Motor neuron (in vitro differentiated cells): Measurements from ENCODE around the gene GAB4. TPM values are rescaled to one million over a fixed set of nuclear protein-coding genes. Genes with fewer than 3 reads are reported as not detected.

ENCODE experiments used
- ATAC-seq, 8 experiments: fragments of 200-7000 bp; cut with Tn5 transposase; replicated peaks in 6 of 8; 2 replicates each; pipeline ENCODE4 v1.8.0; 2021; ENCODE audit warnings: mild to moderate bottlenecking in 8 of 8, moderate library complexity in 8 of 8
- H3K27ac ChIP-seq, 2 donors: fragments of 250-450 bp; sonication (Bioruptor Pico); 2 replicates each; pipeline ENCODE4 v1.9.0; 2021; ENCODE audit warnings: antibody characterized with exemption in 2 of 2, mild to moderate bottlenecking in 2 of 2, moderate library complexity in 1 of 2
- H3K4me1 ChIP-seq, 2 donors: fragments of 250-450 bp; sonication (Bioruptor Pico); replicated peaks in 1 of 2; 2 replicates each; pipeline ENCODE4 v1.6.1; 2021; ENCODE audit warnings: antibody characterized with exemption in 2 of 2, mild to moderate bottlenecking in 2 of 2, moderate library complexity in 1 of 2
- H3K4me3 ChIP-seq, 5 donors: fragments of 250-450 bp; sonication (Bioruptor Pico); 2 replicates each; pipeline ENCODE4 v1.9.0; 2021; ENCODE audit warnings: antibody characterized with exemption in 5 of 5, mild to moderate bottlenecking in 5 of 5, moderate library complexity in 4 of 5
- WGBS, 10 experiments: fragments of 450-650 bp; shearing (Covaris generic); methylation state at CpG; one replicate each; pipeline ENCODE4 v1.0.0; 2022; 5-methylcytosine and 5-hydroxymethylcytosine counted together
- in situ Hi-C, 9 experiments: fragments of 400-800 bp; cut with MboI; loops; one replicate each; pipeline ENCODE4 v1.15.0; 2021; ENCODE audit warnings: low sequenced_read_pairs in 9 of 9, low pct_unique_long_range_greater_than_20kb in 2 of 9; ENCODE audit not compliant: unreplicated experiment in 9 of 9
- total RNA-seq, 8 experiments: library from RNA; unstranded; fragments of 300-600 nt; gene quantifications; 2 replicates each; pipeline versions ENCODE4 v1.2.3 to v1.2.4, GENCODE V29; 2022

The GAB4 gene
- total RNA-seq, 8 experiments from 2014 or later: 0.04 to 0.47 (median 0.25) TPM; not detected in 3

DNA sequence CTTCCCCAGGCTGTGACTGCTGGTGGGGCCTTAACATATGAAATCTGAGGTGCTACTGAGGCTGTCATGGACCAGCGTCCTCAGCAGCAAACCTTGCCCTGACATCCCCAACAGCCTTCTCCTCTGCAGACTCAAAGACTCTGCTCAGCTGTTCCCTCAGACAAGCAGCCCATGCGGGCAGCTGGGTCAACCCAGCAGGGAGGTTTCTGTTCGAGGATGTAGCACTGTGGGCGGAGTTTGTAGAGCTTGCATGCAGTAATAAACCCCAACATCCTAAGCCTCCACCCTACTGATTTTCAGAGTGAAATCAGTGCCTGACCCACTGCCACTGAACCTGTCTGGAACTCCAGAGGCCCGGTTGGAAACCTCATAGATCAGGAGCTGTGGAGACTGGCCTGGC, 94.0 kb downstream of the GAB4 start:
- WGBS, 10 experiments: 5 to 80% (median 13%) methylated on average over 1 to 5 of the region's 5 CpGs; no CpG with 5 or more reads in 3 of the 10 experiments
- in situ Hi-C loops: loop anchor here in 1 of 9 experiments (25.0 kb wide), 1 partner anchor 598 kb away; no protein-coding TSS in a partner anchor
- peak in 2 of 8 experiments; percentile 63 to 76 for ATAC-seq
- no peak overlapping the region for H3K27ac ChIP-seq
- no peak overlapping the region for H3K4me3 ChIP-seq
- H3K4me1 ChIP-seq: no peaks in the 10 kb centered on the region

- Histone ChIP-seq H3K27ac (no peak overlapping the region), H3K4me1 (no peaks in the 10 kb centered on the region), H3K4me3 (no peak overlapping the region)
- WGBS, 10 experiments: 0 to 82% (median 38%) methylated on average over 1 to 3 of the region's 3 CpGs; no CpG with 5 or more reads in 2 of the 10 experiments
- in situ Hi-C loops: loop anchor here in 1 of 9 experiments (25.0 kb wide), 1 partner anchor 600 kb away; no protein-coding TSS in a partner anchor
- no peak for ATAC-seq
Observed at GRCh38 chr22:16912281-16912680, 95.7 kb downstream of the GAB4 start.

Other genes starting within 250 kb of the GAB4 start
- gene XKR3, start 182.8 kb downstream of the GAB4 start, total RNA-seq: not detected
- 1 to 10 TPM in 5 of 8 experiments, under 1 TPM in 3; 0.27 to 7.2 (median 2.2) TPM for gene IL17RA, start 76.8 kb upstream of the GAB4 start, total RNA-seq
- 10 to 100 TPM in 1 of 8 experiments, 1 to 10 TPM in 4, under 1 TPM in 3; 0.15 to 10.3 (median 4.9) TPM for gene TMEM121B, start 113.1 kb upstream of the GAB4 start, total RNA-seq
- gene HDHD5, start 151.1 kb upstream of the GAB4 start, total RNA-seq: 10 to 100 TPM; 20.5 to 38.0 (median 31.8) TPM
- 10 to 100 TPM in 4 of 8 experiments, 1 to 10 TPM in 3, under 1 TPM in 1; 0.90 to 42.0 (median 15.8) TPM for gene ADA2, start 211.2 kb upstream of the GAB4 start, total RNA-seq